ENCODE data around the gene CARNS1. TPM values are rescaled to one million over a fixed set of nuclear protein-coding genes. Genes with fewer than 3 reads are reported as not detected.

Gene CARNS1
- total and polyA plus RNA-seq, 2 donors (not counting 1 experiment from before 2014, with no cell fraction given), result 0.05 to 0.17 TPM

GRCh38 chr11:67417425-67417824 is 1.9 kb downstream of the CARNS1 start:
- no peaks in the 10 kb centered on the region for H3K9me3 ChIP-seq (ENCODE audit: control insufficient read depth, insufficient read depth, low read depth, low read length)
- no peaks in the 10 kb centered on the region for H3K36me3 ChIP-seq (ENCODE audit: control insufficient read depth, insufficient read depth, low read length)
- no peak for TF ChIP-seq CTCF (conservative IDR thresholded peaks at IDR 0.05 in 1 of 2, IDR thresholded peaks at IDR 0.05 in 1 of 2; ENCODE audit: low read depth in 1 of 2, low read length in 2 of 2)
- TF ChIP-seq EZH2 (IDR thresholded peaks at IDR 0.05; ENCODE audit: low read length, missing control alignments), result no peak
- H3K4me3 ChIP-seq (replicated peaks in 1 of 4; ENCODE audit: control extremely low read depth in 1 of 4, insufficient read depth in 1 of 4, low read depth in 3 of 4, low read length in 4 of 4), result no peak overlapping the region
- peaks cover 5% of the 10 kb centered on the region for H3K4me1 ChIP-seq (ENCODE audit: control insufficient read depth, extremely low read depth, insufficient read depth, low read length)
- H3K4me2 ChIP-seq (ENCODE audit: extremely low read depth, insufficient read depth, low read length), result no peak overlapping the region
- no peak overlapping the region for H3K27ac ChIP-seq (ENCODE audit: insufficient read depth, low read length)
- DNase-seq (ENCODE audit: low read depth in 2 of 2), result no peak
- H3K79me2 ChIP-seq (ENCODE audit: control insufficient read depth, insufficient read depth, low read length), result no peaks in the 10 kb centered on the region
- no peak overlapping the region for H2AFZ ChIP-seq (ENCODE audit: low read length)
- H3K27me3 ChIP-seq (ENCODE audit: control insufficient read depth, insufficient read depth, low read length), result peaks cover 12% of the 10 kb centered on the region
- H4K20me1 ChIP-seq (ENCODE audit: control insufficient read depth, extremely low read depth, insufficient read depth, low read length), result no peaks in the 10 kb centered on the region
- H3K9ac ChIP-seq (ENCODE audit: insufficient read depth, low read length), result no peak overlapping the region

GRCh38 chr11:67418476-67419281 is 3.2 kb downstream of the CARNS1 start:
- Histone ChIP-seq H3K4me2 (ENCODE audit: extremely low read depth, insufficient read depth, low read length) (no peak overlapping the region), H3K4me1 (ENCODE audit: control insufficient read depth, extremely low read depth, insufficient read depth, low read length) (peaks cover 5% of the 10 kb centered on the region), H2AFZ (ENCODE audit: low read length) (no peak overlapping the region), H3K79me2 (ENCODE audit: control insufficient read depth, insufficient read depth, low read length) (no peaks in the 10 kb centered on the region), H3K27me3 (ENCODE audit: control insufficient read depth, insufficient read depth, low read length) (peaks cover 8% of the 10 kb centered on the region), H3K9me3 (ENCODE audit: control insufficient read depth, insufficient read depth, low read depth, low read length) (no peaks in the 10 kb centered on the region), H3K27ac (ENCODE audit: insufficient read depth, low read length) (no peak overlapping the region), H3K4me3 (replicated peaks in 1 of 4; ENCODE audit: control extremely low read depth in 1 of 4, insufficient read depth in 1 of 4, low read depth in 3 of 4, low read length in 4 of 4) (no peak overlapping the region), H4K20me1 (ENCODE audit: control insufficient read depth, extremely low read depth, insufficient read depth, low read length) (no peaks in the 10 kb centered on the region), H3K9ac (ENCODE audit: insufficient read depth, low read length) (no peak overlapping the region), H3K36me3 (ENCODE audit: control insufficient read depth, insufficient read depth, low read length) (no peaks in the 10 kb centered on the region)
- no peak for TF ChIP-seq EZH2 (IDR thresholded peaks at IDR 0.05; ENCODE audit: low read length, missing control alignments)
- TF ChIP-seq CTCF (conservative IDR thresholded peaks at IDR 0.05 in 1 of 2, IDR thresholded peaks at IDR 0.05 in 1 of 2; ENCODE audit: low read depth in 1 of 2, low read length in 2 of 2), result no peak
- no peak for DNase-seq (ENCODE audit: low read depth in 2 of 2)

- no peaks in the 10 kb centered on the region for H3K9me3 ChIP-seq (ENCODE audit: control insufficient read depth, insufficient read depth, low read depth, low read length)
- no peak overlapping the region for H3K4me3 ChIP-seq (replicated peaks in 1 of 4; ENCODE audit: control extremely low read depth in 1 of 4, insufficient read depth in 1 of 4, low read depth in 3 of 4, low read length in 4 of 4)
- no peak overlapping the region for H3K9ac ChIP-seq (ENCODE audit: insufficient read depth, low read length)
- no peak for DNase-seq (ENCODE audit: low read depth in 2 of 2)
- H3K79me2 ChIP-seq (ENCODE audit: control insufficient read depth, insufficient read depth, low read length), result no peaks in the 10 kb centered on the region
- H3K36me3 ChIP-seq (ENCODE audit: control insufficient read depth, insufficient read depth, low read length), result no peaks in the 10 kb centered on the region
- H4K20me1 ChIP-seq (ENCODE audit: control insufficient read depth, extremely low read depth, insufficient read depth, low read length), result no peaks in the 10 kb centered on the region
- no peak for TF ChIP-seq EZH2 (IDR thresholded peaks at IDR 0.05; ENCODE audit: low read length, missing control alignments)
- no peak for TF ChIP-seq CTCF (conservative IDR thresholded peaks at IDR 0.05 in 1 of 2, IDR thresholded peaks at IDR 0.05 in 1 of 2; ENCODE audit: low read depth in 1 of 2, low read length in 2 of 2)
- H3K27me3 ChIP-seq (ENCODE audit: control insufficient read depth, insufficient read depth, low read length), result peaks cover 8% of the 10 kb centered on the region
- no peak overlapping the region for H3K4me2 ChIP-seq (ENCODE audit: extremely low read depth, insufficient read depth, low read length)
- H3K4me1 ChIP-seq (ENCODE audit: control insufficient read depth, extremely low read depth, insufficient read depth, low read length), result peaks cover 5% of the 10 kb centered on the region
- no peak overlapping the region for H2AFZ ChIP-seq (ENCODE audit: low read length)
- no peak overlapping the region for H3K27ac ChIP-seq (ENCODE audit: insufficient read depth, low read length)
Measured at GRCh38 chr11:67419325-67420049, 4.0 kb downstream of the CARNS1 start.

Measured in fibroblast of lung (primary cell).